ENCODE measurements around the gene AP3M1.

DNA sequence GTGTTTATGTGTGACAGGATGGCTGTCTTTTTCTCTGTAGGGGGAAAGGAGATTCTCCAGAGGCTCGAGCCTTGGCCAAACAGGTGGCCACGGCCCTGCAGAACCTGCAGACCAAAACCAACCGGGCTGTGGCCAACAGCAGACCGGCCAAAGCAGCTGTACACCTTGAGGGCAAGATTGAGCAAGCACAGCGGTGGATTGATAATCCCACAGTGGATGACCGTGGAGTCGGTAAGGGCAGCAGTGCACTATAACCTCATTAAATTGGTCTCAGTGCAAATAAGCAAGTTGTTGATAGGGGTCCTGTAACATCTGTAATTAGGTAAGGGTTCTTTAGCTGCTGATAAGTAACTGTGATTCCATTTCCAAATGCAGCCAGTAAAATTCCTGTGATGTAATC is 56.4 kb downstream of the AP3M1 start:
- TF ChIP-seq, protein P1, sequence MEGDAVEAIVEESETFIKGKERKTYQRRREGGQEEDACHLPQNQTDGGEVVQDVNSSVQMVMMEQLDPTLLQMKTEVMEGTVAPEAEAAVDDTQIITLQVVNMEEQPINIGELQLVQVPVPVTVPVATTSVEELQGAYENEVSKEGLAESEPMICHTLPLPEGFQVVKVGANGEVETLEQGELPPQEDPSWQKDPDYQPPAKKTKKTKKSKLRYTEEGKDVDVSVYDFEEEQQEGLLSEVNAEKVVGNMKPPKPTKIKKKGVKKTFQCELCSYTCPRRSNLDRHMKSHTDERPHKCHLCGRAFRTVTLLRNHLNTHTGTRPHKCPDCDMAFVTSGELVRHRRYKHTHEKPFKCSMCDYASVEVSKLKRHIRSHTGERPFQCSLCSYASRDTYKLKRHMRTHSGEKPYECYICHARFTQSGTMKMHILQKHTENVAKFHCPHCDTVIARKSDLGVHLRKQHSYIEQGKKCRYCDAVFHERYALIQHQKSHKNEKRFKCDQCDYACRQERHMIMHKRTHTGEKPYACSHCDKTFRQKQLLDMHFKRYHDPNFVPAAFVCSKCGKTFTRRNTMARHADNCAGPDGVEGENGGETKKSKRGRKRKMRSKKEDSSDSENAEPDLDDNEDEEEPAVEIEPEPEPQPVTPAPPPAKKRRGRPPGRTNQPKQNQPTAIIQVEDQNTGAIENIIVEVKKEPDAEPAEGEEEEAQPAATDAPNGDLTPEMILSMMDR (IDR thresholded peaks at IDR 0.05), result no peak
- TF ChIP-seq POLR2A (IDR thresholded peaks at IDR 0.05), result no peak

Measured in thyroid gland (tissue), 4 donors.